ENCODE results near the gene DNMT3A.

DNMT3A gene

GRCh38 chr2:25290811-25291495 is 50.8 kb downstream of the DNMT3A start:
- Histone ChIP-seq H3F3A (ENCODE audit: low read depth) (peaks cover 3% of the 10 kb centered on the region; the same call in 1 of the 2 replicates), H3K36me3 (ENCODE audit: insufficient read depth, low read length) (no peaks in the 10 kb centered on the region), H2AFZ (ENCODE audit: low read length) (no peak overlapping the region), H3K9me2 (replicated peaks; ENCODE audit: low read depth, low read length) (no peaks in the 10 kb centered on the region), H3K4me2 (ENCODE audit: low read depth, low read length, poor library complexity, severe bottlenecking) (no peak overlapping the region), H3K9ac (ENCODE audit: low read depth, low read length, poor library complexity, severe bottlenecking) (no peak overlapping the region), H3K4me3 (ENCODE audit: low read length, poor library complexity, severe bottlenecking) (no peak overlapping the region), H3K79me2 (ENCODE audit: insufficient read depth, low read length) (no peaks in the 10 kb centered on the region), H4K20me1 (ENCODE audit: insufficient read depth, low read length, poor library complexity, severe bottlenecking) (no peaks in the 10 kb centered on the region), H3K27me3 (ENCODE audit: insufficient read depth, low read length, poor library complexity, severe bottlenecking) (no peaks in the 10 kb centered on the region), H3K9me3 (ENCODE audit: insufficient read depth, low read depth, low read length) (no peaks in the 10 kb centered on the region), H3K4me1 (ENCODE audit: insufficient read depth, low read length, poor library complexity, severe bottlenecking) (peaks cover 33% of the 10 kb centered on the region)
- TF ChIP-seq CTCF (conservative IDR thresholded peaks at IDR 0.05; ENCODE audit: low read length) (no peak), EZH2phosphoT487 (IDR thresholded peaks at IDR 0.05; ENCODE audit: borderline replicate concordance) (no peak)

- H3K4me3 ChIP-seq (ENCODE audit: low read length, poor library complexity, severe bottlenecking): peak overlapping the region; percentile 58
- H4K20me1 ChIP-seq (ENCODE audit: insufficient read depth, low read length, poor library complexity, severe bottlenecking): no peaks in the 10 kb centered on the region
- peaks cover 9% of the 10 kb centered on the region; the same call in 1 of the 2 replicates for H3K36me3 ChIP-seq (ENCODE audit: insufficient read depth, low read length)
These were observed 54.8 kb downstream of the DNMT3A start for GRCh38 chr2:25286723-25287483.

GRCh38 chr2:25286025-25286400 is 55.7 kb downstream of the DNMT3A start:
- TF ChIP-seq CTCF (conservative IDR thresholded peaks at IDR 0.05; ENCODE audit: low read length) (no peak), EZH2phosphoT487 (IDR thresholded peaks at IDR 0.05; ENCODE audit: borderline replicate concordance) (no peak)
- Histone ChIP-seq H2AFZ (ENCODE audit: low read length) (peak overlapping the region; percentile 73; the same call in 1 of the 2 replicates), H3K27me3 (ENCODE audit: insufficient read depth, low read length, poor library complexity, severe bottlenecking) (no peaks in the 10 kb centered on the region), H3K4me3 (ENCODE audit: low read length, poor library complexity, severe bottlenecking) (peak overlapping the region; percentile 58), H3K79me2 (ENCODE audit: insufficient read depth, low read length) (no peaks in the 10 kb centered on the region), H3K9me2 (replicated peaks; ENCODE audit: low read depth, low read length) (no peaks in the 10 kb centered on the region), H3K9me3 (ENCODE audit: insufficient read depth, low read depth, low read length) (no peaks in the 10 kb centered on the region), H3K4me1 (ENCODE audit: insufficient read depth, low read length, poor library complexity, severe bottlenecking) (peaks cover 22% of the 10 kb centered on the region), H3K36me3 (ENCODE audit: insufficient read depth, low read length) (peaks cover 15% of the 10 kb centered on the region; the same call in 1 of the 2 replicates), H3K4me2 (ENCODE audit: low read depth, low read length, poor library complexity, severe bottlenecking) (peak overlapping the region; percentile 66), H3K9ac (ENCODE audit: low read depth, low read length, poor library complexity, severe bottlenecking) (peak overlapping the region; percentile 68), H4K20me1 (ENCODE audit: insufficient read depth, low read length, poor library complexity, severe bottlenecking) (no peaks in the 10 kb centered on the region), H3F3A (ENCODE audit: low read depth) (peaks cover 3% of the 10 kb centered on the region; the same call in 1 of the 2 replicates)

More at GRCh38 chr2:25286723-25287483, 54.8 kb downstream of the DNMT3A start:
- no peak overlapping the region for H2AFZ ChIP-seq (ENCODE audit: low read length)
- no peaks in the 10 kb centered on the region for H3K9me2 ChIP-seq (replicated peaks; ENCODE audit: low read depth, low read length)
- no peak for TF ChIP-seq EZH2phosphoT487 (IDR thresholded peaks at IDR 0.05; ENCODE audit: borderline replicate concordance)
- TF ChIP-seq CTCF (conservative IDR thresholded peaks at IDR 0.05; ENCODE audit: low read length): no peak
- H3K79me2 ChIP-seq (ENCODE audit: insufficient read depth, low read length): no peaks in the 10 kb centered on the region
- peak overlapping the region; percentile 68 for H3K9ac ChIP-seq (ENCODE audit: low read depth, low read length, poor library complexity, severe bottlenecking)
- H3K27me3 ChIP-seq (ENCODE audit: insufficient read depth, low read length, poor library complexity, severe bottlenecking): no peaks in the 10 kb centered on the region
- H3K4me1 ChIP-seq (ENCODE audit: insufficient read depth, low read length, poor library complexity, severe bottlenecking): peaks cover 25% of the 10 kb centered on the region
- H3K4me2 ChIP-seq (ENCODE audit: low read depth, low read length, poor library complexity, severe bottlenecking): peak overlapping the region; percentile 66
- peaks cover 3% of the 10 kb centered on the region; the same call in 1 of the 2 replicates for H3F3A ChIP-seq (ENCODE audit: low read depth)
- no peaks in the 10 kb centered on the region for H3K9me3 ChIP-seq (ENCODE audit: insufficient read depth, low read depth, low read length)

Data from Loucy (cell line).